C4-2B (cell line): Measurements from ENCODE around the gene ADORA3.

Source experiments
- ZFX ChIP-seq: fragments of 450-650 bp; IDR thresholded peaks from 2 replicates; pipeline ENCODE4 v1.6.1; 2017
- TF ChIP-seq, protein P1 (sequence below): fragments of 450-650 bp; conservative IDR thresholded peaks from 2 replicates; pipeline ENCODE4 v1.5.1; 2017; ENCODE audit warnings: mild to moderate bottlenecking

DNA sequence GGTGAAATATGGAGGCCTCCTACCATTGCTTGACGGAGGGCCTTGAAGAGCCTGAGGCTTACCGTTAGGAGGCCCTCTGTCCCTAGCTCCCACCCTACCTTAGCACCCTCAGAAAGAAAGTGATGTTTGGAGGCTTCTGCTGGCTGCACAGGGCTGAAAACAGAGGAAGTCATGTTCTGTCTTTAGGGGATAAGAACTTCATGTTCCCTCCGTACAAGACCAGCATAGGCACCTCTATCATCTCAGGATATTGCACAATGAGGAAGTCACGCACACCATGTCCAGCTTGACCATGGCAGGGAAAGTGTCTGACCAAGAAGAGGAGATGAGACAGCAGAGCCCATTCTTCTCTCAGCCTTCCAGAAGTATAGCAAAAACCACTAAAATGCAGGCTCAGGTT is 13.8 kb downstream of the ADORA3 start:
- TF ChIP-seq, protein P1, sequence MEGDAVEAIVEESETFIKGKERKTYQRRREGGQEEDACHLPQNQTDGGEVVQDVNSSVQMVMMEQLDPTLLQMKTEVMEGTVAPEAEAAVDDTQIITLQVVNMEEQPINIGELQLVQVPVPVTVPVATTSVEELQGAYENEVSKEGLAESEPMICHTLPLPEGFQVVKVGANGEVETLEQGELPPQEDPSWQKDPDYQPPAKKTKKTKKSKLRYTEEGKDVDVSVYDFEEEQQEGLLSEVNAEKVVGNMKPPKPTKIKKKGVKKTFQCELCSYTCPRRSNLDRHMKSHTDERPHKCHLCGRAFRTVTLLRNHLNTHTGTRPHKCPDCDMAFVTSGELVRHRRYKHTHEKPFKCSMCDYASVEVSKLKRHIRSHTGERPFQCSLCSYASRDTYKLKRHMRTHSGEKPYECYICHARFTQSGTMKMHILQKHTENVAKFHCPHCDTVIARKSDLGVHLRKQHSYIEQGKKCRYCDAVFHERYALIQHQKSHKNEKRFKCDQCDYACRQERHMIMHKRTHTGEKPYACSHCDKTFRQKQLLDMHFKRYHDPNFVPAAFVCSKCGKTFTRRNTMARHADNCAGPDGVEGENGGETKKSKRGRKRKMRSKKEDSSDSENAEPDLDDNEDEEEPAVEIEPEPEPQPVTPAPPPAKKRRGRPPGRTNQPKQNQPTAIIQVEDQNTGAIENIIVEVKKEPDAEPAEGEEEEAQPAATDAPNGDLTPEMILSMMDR, result no peak
- TF ChIP-seq ZFX, result no peak
